Measurements from ENCODE around the gene PANX2. TPM values are rescaled to one million over a fixed set of nuclear protein-coding genes. Genes with fewer than 3 reads are reported as not detected.

The PANX2 gene
- total and polyA plus RNA-seq, 2 donors (not counting 1 experiment from before 2014, with no cell fraction given) = 0.04 to 0.59 TPM

GRCh38 chr22:50162391-50162956, 8.1 kb upstream of the PANX2 start:
- H4K20me1 ChIP-seq (ENCODE audit: control insufficient read depth, insufficient read depth, low read length, poor library complexity, severe bottlenecking) = no peaks in the 10 kb centered on the region
- H2AFZ ChIP-seq (ENCODE audit: insufficient read depth, low read depth, low read length, poor library complexity, severe bottlenecking) = no peak overlapping the region
- H3K9ac ChIP-seq (ENCODE audit: low read length) = no peak overlapping the region
- ChIA-PET POLR2A (no interaction called here), CTCF (no interaction called here)
- intact Hi-C loops (cut with micrococcal nuclease) = no loop called here
- H3K27ac Mint-ChIP-seq = no peak overlapping the region
- H3K4me1 ChIP-seq (ENCODE audit: control insufficient read depth in 2 of 2, insufficient read depth in 2 of 2, low read length in 2 of 2) = no peaks in the 10 kb centered on the region
- H3K4me2 ChIP-seq (replicated peaks; ENCODE audit: low read depth, low read length, poor library complexity, severe bottlenecking) = no peak overlapping the region
- no peak overlapping the region for H3K4me3 Mint-ChIP-seq
- TF ChIP-seq CTCF (IDR thresholded peaks at IDR 0.05) = no peak
- no peak for TF ChIP-seq EZH2 (IDR thresholded peaks at IDR 0.05; ENCODE audit: borderline replicate concordance, insufficient read depth, low read depth, low read length, poor library complexity, severe bottlenecking)
- H3K36me3 ChIP-seq (replicated peaks in 1 of 2; ENCODE audit: control extremely low read depth in 1 of 2, control insufficient read depth in 1 of 2, extremely low read depth in 1 of 2, insufficient read depth in 2 of 2, low read length in 1 of 2) = no peaks in the 10 kb centered on the region
- H3K9me3 ChIP-seq (ENCODE audit: control extremely low read depth in 1 of 3, control insufficient read depth in 2 of 3, insufficient read depth in 1 of 3, low read length in 2 of 3) = peaks cover 0 to 5% (median 0%) of the 10 kb centered on the region in 3 donors
- peaks cover 0 to 4% (median 2%) of the 10 kb centered on the region in 4 experiments for H3K27me3 ChIP-seq (replicated peaks in 1 of 4; ENCODE audit: control extremely low read depth in 1 of 4, control insufficient read depth in 3 of 4, insufficient read depth in 4 of 4, low read length in 3 of 4)
- H3K9me3 Mint-ChIP-seq (ENCODE audit: insufficient read depth) = no peaks in the 10 kb centered on the region
- peaks cover 33% of the 10 kb centered on the region for H3K27me3 Mint-ChIP-seq
- 94% methylated on average over 9 of the region's 10 CpGs for WGBS (ENCODE audit: insufficient coverage)
- no peak overlapping the region for H3K4me3 ChIP-seq (ENCODE audit: control extremely low read depth in 1 of 5, extremely low read depth in 1 of 5, insufficient read depth in 1 of 5, low read depth in 2 of 5, low read length in 4 of 5)
- ATAC-seq (ENCODE audit: low read depth) = no peak
- H3K27ac ChIP-seq (ENCODE audit: low read length in 2 of 2) = no peak overlapping the region
- DNase-seq = no peak
- H3K4me1 Mint-ChIP-seq = no peaks in the 10 kb centered on the region
- no peaks in the 10 kb centered on the region for H3K79me2 ChIP-seq (ENCODE audit: control insufficient read depth, insufficient read depth, low read length)

DNA sequence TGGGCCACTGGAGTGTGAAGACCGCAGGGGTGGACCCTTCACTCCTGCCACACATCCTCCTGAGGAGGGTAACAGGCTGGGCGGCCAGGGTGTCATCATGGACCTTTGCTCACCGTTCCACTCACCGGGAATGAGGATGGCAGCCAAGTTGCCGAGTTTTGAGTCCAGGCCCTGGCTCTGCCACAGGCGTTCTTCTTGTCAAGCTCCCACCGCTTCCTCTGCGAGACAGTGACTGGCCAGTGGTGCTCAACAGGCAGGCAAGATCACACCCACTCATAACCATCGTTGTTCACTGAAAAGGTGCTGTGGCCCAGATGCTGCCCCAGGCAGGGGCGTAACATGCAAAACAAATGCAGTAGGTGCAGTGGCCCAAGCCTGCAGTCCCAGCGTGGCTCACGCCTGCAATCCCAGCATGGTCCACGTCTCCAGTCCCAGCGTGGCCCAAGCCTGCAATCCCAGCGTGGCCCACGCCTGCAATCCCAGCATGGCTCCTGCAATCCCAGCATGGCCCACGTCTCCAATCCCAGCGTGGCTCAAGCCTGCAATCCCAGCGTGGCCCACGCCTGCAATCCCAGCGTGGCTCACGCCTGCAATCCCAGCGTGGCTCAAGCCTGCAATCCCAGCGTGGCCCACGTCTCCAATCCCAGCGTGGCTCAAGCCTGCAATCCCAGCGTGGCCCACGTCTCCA, 5.0 kb upstream of the PANX2 start:
- Mint-ChIP-seq H3K4me3 (no peak overlapping the region), H3K27ac (no peak overlapping the region), H3K9me3 (ENCODE audit: insufficient read depth) (no peaks in the 10 kb centered on the region), H3K27me3 (peaks cover 44% of the 10 kb centered on the region), H3K4me1 (peaks cover 7% of the 10 kb centered on the region)
- Histone ChIP-seq H3K79me2 (ENCODE audit: control insufficient read depth, insufficient read depth, low read length) (no peaks in the 10 kb centered on the region), H3K4me2 (replicated peaks; ENCODE audit: low read depth, low read length, poor library complexity, severe bottlenecking) (no peak overlapping the region), H3K36me3 (replicated peaks in 1 of 2; ENCODE audit: control extremely low read depth in 1 of 2, control insufficient read depth in 1 of 2, extremely low read depth in 1 of 2, insufficient read depth in 2 of 2, low read length in 1 of 2) (no peaks in the 10 kb centered on the region), H3K9me3 (ENCODE audit: control extremely low read depth in 1 of 3, control insufficient read depth in 2 of 3, insufficient read depth in 1 of 3, low read length in 2 of 3) (peaks cover 0 to 5% (median 0%) of the 10 kb centered on the region in 3 donors), H3K4me3 (ENCODE audit: control extremely low read depth in 1 of 5, extremely low read depth in 1 of 5, insufficient read depth in 1 of 5, low read depth in 2 of 5, low read length in 4 of 5) (no peak overlapping the region), H3K4me1 (ENCODE audit: control insufficient read depth in 2 of 2, insufficient read depth in 2 of 2, low read length in 2 of 2) (peaks cover 5% of the 10 kb centered on the region in 2 donors), H4K20me1 (ENCODE audit: control insufficient read depth, insufficient read depth, low read length, poor library complexity, severe bottlenecking) (no peaks in the 10 kb centered on the region), H2AFZ (ENCODE audit: insufficient read depth, low read depth, low read length, poor library complexity, severe bottlenecking) (no peak overlapping the region), H3K9ac (ENCODE audit: low read length) (no peak overlapping the region), H3K27ac (ENCODE audit: low read length in 2 of 2) (no peak overlapping the region), H3K27me3 (replicated peaks in 1 of 4; ENCODE audit: control extremely low read depth in 1 of 4, control insufficient read depth in 3 of 4, insufficient read depth in 4 of 4, low read length in 3 of 4) (peaks cover 0 to 17% (median 10%) of the 10 kb centered on the region in 4 experiments)
- intact Hi-C loops (cut with micrococcal nuclease) = no loop called here
- DNase-seq = no peak
- TF ChIP-seq CTCF (IDR thresholded peaks at IDR 0.05) (no peak), EZH2 (IDR thresholded peaks at IDR 0.05; ENCODE audit: borderline replicate concordance, insufficient read depth, low read depth, low read length, poor library complexity, severe bottlenecking) (no peak)
- WGBS (ENCODE audit: insufficient coverage) = 95% methylated on average over 28 of the region's 28 CpGs
- POLR2A ChIA-PET = no interaction called here
- no peak for ATAC-seq (ENCODE audit: low read depth)
- CTCF ChIA-PET = interaction anchor here (1.7 kb wide), 1 partner anchor 25 kb away, joined by 4 read pairs; no protein-coding TSS in a partner anchor
